HG02588 (cell line): ENCODE results near the gene NRG3.
"Not testable (repeated sequence)": the region's sequence is repeated elsewhere in the genome, so short reads cannot be mapped to it uniquely, and the experiment has no call there.

Experiments used
- ATAC-seq: cut with Tn5 transposase; IDR thresholded peaks from one replicate; pipeline ENCODE4 v1.9.1; 2021; ENCODE audit warnings: mild to moderate bottlenecking, moderate library complexity; ENCODE audit not compliant: unreplicated experiment

The NRG3 gene

GRCh38 chr10:82942286-82943099, 1067.5 kb downstream of the NRG3 start:
- ATAC-seq = no peak

GRCh38 chr10:82943142-82943541, 1068.1 kb downstream of the NRG3 start:
- no peak for ATAC-seq

- no peak for ATAC-seq
Observed at GRCh38 chr10:82949816-82950575, 1075.0 kb downstream of the NRG3 start.

GRCh38 chr10:82953331-82953730, 1078.3 kb downstream of the NRG3 start:
- no peak for ATAC-seq

- ATAC-seq = no peak
Observed at GRCh38 chr10:82953909-82954308, 1078.9 kb downstream of the NRG3 start.

- ATAC-seq = not testable (repeated sequence)
Observed at GRCh38 chr10:82960421-82961060, 1085.5 kb downstream of the NRG3 start.

- no peak for ATAC-seq
Observed at GRCh38 chr10:82961864-82962263, 1086.9 kb downstream of the NRG3 start.

- ATAC-seq = no peak
Observed at GRCh38 chr10:82966130-82966529, 1091.1 kb downstream of the NRG3 start.

- ATAC-seq = no peak
Observed at GRCh38 chr10:82968533-82968932, 1093.5 kb downstream of the NRG3 start.

GRCh38 chr10:82969405-82969804, 1094.4 kb downstream of the NRG3 start:
- no peak for ATAC-seq

- no peak for ATAC-seq
Observed at GRCh38 chr10:82980321-82980720, 1105.3 kb downstream of the NRG3 start.

- no peak for ATAC-seq
Observed at GRCh38 chr10:82981137-82981723, 1106.2 kb downstream of the NRG3 start.

- ATAC-seq = no peak
Observed at GRCh38 chr10:82982110-82982608, 1107.2 kb downstream of the NRG3 start.

GRCh38 chr10:82986216-82986615, 1111.2 kb downstream of the NRG3 start:
- no peak for ATAC-seq

- ATAC-seq = not testable (repeated sequence)
Observed at GRCh38 chr10:83006479-83006878, 1131.5 kb downstream of the NRG3 start.

- ATAC-seq = no peak
Observed at GRCh38 chr10:83007510-83007909, 1132.5 kb downstream of the NRG3 start.

GRCh38 chr10:83012866-83013265, 1137.9 kb downstream of the NRG3 start:
- no peak for ATAC-seq

- ATAC-seq = no peak
Observed at GRCh38 chr10:83017076-83017867, 1142.3 kb downstream of the NRG3 start.

- ATAC-seq = no peak
Observed at GRCh38 chr10:83023662-83024061, 1148.7 kb downstream of the NRG3 start.
